Measurements from ENCODE around the gene PLS3. TPM values are rescaled to one million over a fixed set of nuclear protein-coding genes. Genes with fewer than 3 reads are reported as not detected.

PLS3 gene
- total and polyA plus RNA-seq, 9 of the 15 experiments (the other 6 are each of a cell fraction or from before 2014, with no cell fraction given), result 0.03 to 0.42 (median 0.03) TPM; not detected in 4

DNA sequence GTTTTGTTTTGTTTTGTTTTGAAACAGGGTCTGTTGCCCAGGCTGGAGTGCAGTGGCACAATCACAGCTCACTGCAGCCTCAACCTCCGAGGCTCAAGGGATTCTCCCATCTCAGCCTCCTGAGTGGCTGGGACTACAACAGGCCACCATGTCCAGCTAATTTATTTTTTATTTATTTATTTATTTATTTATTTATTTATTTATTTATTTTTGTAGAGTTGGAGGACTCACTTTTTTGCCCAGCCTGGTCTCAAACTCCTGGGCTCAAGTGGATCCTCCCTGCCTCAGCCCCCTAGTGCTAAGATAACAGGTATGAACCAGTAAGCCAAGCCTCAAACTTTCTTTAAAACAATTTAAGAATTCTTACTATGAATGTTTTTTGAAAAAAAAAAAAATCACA, 26.6 kb upstream of the PLS3 start:
- Histone ChIP-seq H3K9me1 (ENCODE audit: control insufficient read depth, insufficient read depth, low read length) (no peaks in the 10 kb centered on the region), H3K27me3 (ENCODE audit: control insufficient read depth in 2 of 2, insufficient read depth in 2 of 2, low read length in 2 of 2) (no peaks in the 10 kb centered on the region), H3K79me2 (ENCODE audit: control insufficient read depth, insufficient read depth, low read length) (no peaks in the 10 kb centered on the region), H3K9ac (ENCODE audit: insufficient read depth in 1 of 2, low read depth in 2 of 2, low read length in 2 of 2) (no peak overlapping the region), H3K4me2 (ENCODE audit: insufficient read depth, low read length) (no peak overlapping the region), H4K20me1 (replicated peaks; ENCODE audit: control insufficient read depth, insufficient read depth, low read length) (no peaks in the 10 kb centered on the region), H2AFZ (ENCODE audit: low read depth, low read length) (no peak overlapping the region), H3K9me3 (replicated peaks; ENCODE audit: control insufficient read depth, insufficient read depth, low read depth, low read length) (no peaks in the 10 kb centered on the region), H3K27ac (ENCODE audit: extremely low read depth, low read depth, low read length) (no peak overlapping the region), H3K36me3 (ENCODE audit: control insufficient read depth, insufficient read depth, low read length) (no peaks in the 10 kb centered on the region), H3K4me1 (replicated peaks in 1 of 2; ENCODE audit: control insufficient read depth in 2 of 2, insufficient read depth in 2 of 2, low read length in 2 of 2) (no peaks in the 10 kb centered on the region), H3K4me3 (no peak overlapping the region)
- intact Hi-C loops (cut with micrococcal nuclease) (no loop called here), in situ Hi-C loops (cut with MboI) (no loop called here)
- ATAC-seq (no peak), DNase-seq (ENCODE audit: extremely low read depth in 1 of 4, low spot score in 3 of 4) (no peak), FAIRE-seq (no peak)
- 0% methylated on average over 1 of the region's 1 CpG for WGBS (ENCODE audit: insufficient coverage, low coverage, missing lambda C conversion rate)
- no TSS peak for BruUV-seq (replicated peaks)
- CTCF ChIA-PET (ENCODE audit: low intra/inter-chr PET ratio), result no interaction called here
- TF ChIP-seq MAFK (IDR thresholded peaks at IDR 0.05; ENCODE audit: low read length) (no peak), RBFOX2 (IDR thresholded peaks at IDR 0.05; ENCODE audit: low read depth, low read length) (no peak), BMI1 (IDR thresholded peaks at IDR 0.05; ENCODE audit: low read length) (no peak), WHSC1 (IDR thresholded peaks at IDR 0.05; ENCODE audit: low read length) (no peak), HNRNPL (IDR thresholded peaks at IDR 0.05; ENCODE audit: low read depth, low read length) (no peak), ZHX1 (conservative IDR thresholded peaks at IDR 0.05; ENCODE audit: low read length) (no peak), ARID2 (IDR thresholded peaks at IDR 0.05) (no peak), LCOR (CRISPR knock-in tag; IDR thresholded peaks at IDR 0.05) (no peak), MCM7 (IDR thresholded peaks at IDR 0.05) (no peak), ZNF253 (CRISPR knock-in tag; conservative IDR thresholded peaks at IDR 0.05) (no peak), PCBP2 (IDR thresholded peaks at IDR 0.05; ENCODE audit: low read depth, low read length, poor library complexity, severe bottlenecking) (no peak), MYC (IDR thresholded peaks at IDR 0.05; ENCODE audit: low read depth, low read length) (no peak), MYC (CRISPR knock-in tag; IDR thresholded peaks at IDR 0.05; ENCODE audit: borderline replicate concordance, low read depth) (no peak), ZNF354B (CRISPR knock-in tag; IDR thresholded peaks at IDR 0.05) (no peak), TCF3 (CRISPR knock-in tag; IDR thresholded peaks at IDR 0.05) (no peak)
- TF ChIP-seq, protein P1, sequence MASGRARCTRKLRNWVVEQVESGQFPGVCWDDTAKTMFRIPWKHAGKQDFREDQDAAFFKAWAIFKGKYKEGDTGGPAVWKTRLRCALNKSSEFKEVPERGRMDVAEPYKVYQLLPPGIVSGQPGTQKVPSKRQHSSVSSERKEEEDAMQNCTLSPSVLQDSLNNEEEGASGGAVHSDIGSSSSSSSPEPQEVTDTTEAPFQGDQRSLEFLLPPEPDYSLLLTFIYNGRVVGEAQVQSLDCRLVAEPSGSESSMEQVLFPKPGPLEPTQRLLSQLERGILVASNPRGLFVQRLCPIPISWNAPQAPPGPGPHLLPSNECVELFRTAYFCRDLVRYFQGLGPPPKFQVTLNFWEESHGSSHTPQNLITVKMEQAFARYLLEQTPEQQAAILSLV (tag; IDR thresholded peaks at IDR 0.05), result no peak
- TF ChIP-seq, protein P2, sequence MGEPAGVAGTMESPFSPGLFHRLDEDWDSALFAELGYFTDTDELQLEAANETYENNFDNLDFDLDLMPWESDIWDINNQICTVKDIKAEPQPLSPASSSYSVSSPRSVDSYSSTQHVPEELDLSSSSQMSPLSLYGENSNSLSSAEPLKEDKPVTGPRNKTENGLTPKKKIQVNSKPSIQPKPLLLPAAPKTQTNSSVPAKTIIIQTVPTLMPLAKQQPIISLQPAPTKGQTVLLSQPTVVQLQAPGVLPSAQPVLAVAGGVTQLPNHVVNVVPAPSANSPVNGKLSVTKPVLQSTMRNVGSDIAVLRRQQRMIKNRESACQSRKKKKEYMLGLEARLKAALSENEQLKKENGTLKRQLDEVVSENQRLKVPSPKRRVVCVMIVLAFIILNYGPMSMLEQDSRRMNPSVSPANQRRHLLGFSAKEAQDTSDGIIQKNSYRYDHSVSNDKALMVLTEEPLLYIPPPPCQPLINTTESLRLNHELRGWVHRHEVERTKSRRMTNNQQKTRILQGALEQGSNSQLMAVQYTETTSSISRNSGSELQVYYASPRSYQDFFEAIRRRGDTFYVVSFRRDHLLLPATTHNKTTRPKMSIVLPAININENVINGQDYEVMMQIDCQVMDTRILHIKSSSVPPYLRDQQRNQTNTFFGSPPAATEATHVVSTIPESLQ (CRISPR knock-in tag; IDR thresholded peaks at IDR 0.05), result no peak
- POLR2A ChIA-PET, result no interaction called here
